Muscle layer of colon (tissue), 2 donors: ENCODE data around the gene ABCD1.
A peak's percentile ranks its signal among the peaks of the same experiment; 100 is the strongest.

Experiments
- H3K27ac ChIP-seq: one replicate; pipeline ENCODE4 v1.7.0; 2013; ENCODE audit warnings: low read depth, mild to moderate bottlenecking, low read length, moderate library complexity
- H3K27me3 ChIP-seq, 2 donors: one replicate each; pipeline ENCODE4 v1.7.0; 2013; ENCODE audit warnings: low read length in 2 of 2, mild to moderate bottlenecking in 2 of 2; ENCODE audit not compliant: insufficient read depth in 2 of 2, control insufficient read depth in 1 of 2
- H3K36me3 ChIP-seq: one replicate; pipeline ENCODE4 v1.7.0; 2013; ENCODE audit warnings: mild to moderate bottlenecking, low read length; ENCODE audit not compliant: insufficient read depth
- H3K4me1 ChIP-seq: one replicate; pipeline ENCODE4 v1.7.0; 2013; ENCODE audit warnings: mild to moderate bottlenecking, low read length; ENCODE audit not compliant: insufficient read depth
- H3K4me3 ChIP-seq, 2 donors: one replicate each; pipeline ENCODE4 v1.7.0; 2013; ENCODE audit warnings: low read length in 2 of 2, low read depth in 1 of 2, mild to moderate bottlenecking in 1 of 2, moderate library complexity in 1 of 2
- H3K9ac ChIP-seq: one replicate; pipeline ENCODE4 v1.7.0; 2013; ENCODE audit warnings: low read length
- H3K9me3 ChIP-seq: one replicate; pipeline ENCODE4 v1.7.0; 2013; ENCODE audit warnings: mild to moderate bottlenecking, low read length
- donor health status: abdominal sarcoma.
- donor health status: Adenocarcinoma of cecum.

The ABCD1 gene

GRCh38 chrX:153755136-153755535 is 30.5 kb downstream of the ABCD1 start:
- Histone ChIP-seq H3K9ac (no peak overlapping the region), H3K4me3 (no peak overlapping the region), H3K27me3 (no peaks in the 10 kb centered on the region)

GRCh38 chrX:153761863-153762262 is 37.2 kb downstream of the ABCD1 start:
- no peak overlapping the region for H3K27ac ChIP-seq
- H3K9ac ChIP-seq: no peak overlapping the region
- peaks cover 0 to 4% of the 10 kb centered on the region in 2 donors for H3K27me3 ChIP-seq
- H3K4me1 ChIP-seq: no peaks in the 10 kb centered on the region
- H3K4me3 ChIP-seq: no peak overlapping the region
- H3K9me3 ChIP-seq: no peaks in the 10 kb centered on the region
- H3K36me3 ChIP-seq: no peaks in the 10 kb centered on the region

More at GRCh38 chrX:153755136-153755535, 30.5 kb downstream of the ABCD1 start:
- Histone ChIP-seq H3K9me3 (no peaks in the 10 kb centered on the region), H3K4me1 (no peaks in the 10 kb centered on the region), H3K36me3 (no peaks in the 10 kb centered on the region), H3K27ac (no peak overlapping the region)

GRCh38 chrX:153762626-153763173 is 38.0 kb downstream of the ABCD1 start:
- Histone ChIP-seq H3K9ac (no peak overlapping the region), H3K27ac (no peak overlapping the region), H3K27me3 (peaks cover 0 to 4% of the 10 kb centered on the region in 2 donors), H3K9me3 (no peaks in the 10 kb centered on the region), H3K4me1 (no peaks in the 10 kb centered on the region), H3K36me3 (no peaks in the 10 kb centered on the region), H3K4me3 (no peak overlapping the region)

GRCh38 chrX:153763298-153763932 is 38.8 kb downstream of the ABCD1 start:
- Histone ChIP-seq H3K4me3 (no peak overlapping the region), H3K4me1 (no peaks in the 10 kb centered on the region), H3K27ac (no peak overlapping the region), H3K9ac (no peak overlapping the region), H3K36me3 (peaks cover 5% of the 10 kb centered on the region), H3K9me3 (no peaks in the 10 kb centered on the region), H3K27me3 (peaks cover 0 to 4% of the 10 kb centered on the region in 2 donors)

GRCh38 chrX:153763989-153764755 is 39.5 kb downstream of the ABCD1 start, which contains the start of gene PLXNB3:
Gene PLXNB3 (plus strand): TSS chrX:153764249. CDS start chrX:153765536, 1,287 bp downstream.
- Histone ChIP-seq H3K4me1 (no peaks in the 10 kb centered on the region), H3K27me3 (peaks cover 0 to 8% of the 10 kb centered on the region in 2 donors), H3K9ac (peak within 1 kb of the TSS; percentile 49), H3K27ac (peak within 1 kb of the TSS; percentile 63), H3K4me3 (peak within 1 kb of the TSS; percentile 41 to 56), H3K36me3 (peaks cover 5% of the 10 kb centered on the region), H3K9me3 (no peaks in the 10 kb centered on the region)

GRCh38 chrX:153764786-153765137 is 40.1 kb downstream of the ABCD1 start:
- no peaks in the 10 kb centered on the region for H3K4me1 ChIP-seq
- H3K9me3 ChIP-seq: no peaks in the 10 kb centered on the region
- peak overlapping the region; percentile 41 to 56 for H3K4me3 ChIP-seq
- H3K36me3 ChIP-seq: peaks cover 7% of the 10 kb centered on the region
- H3K27me3 ChIP-seq: peaks cover 0 to 11% of the 10 kb centered on the region in 2 donors
- H3K27ac ChIP-seq: peak overlapping the region; percentile 16
- peak overlapping the region; percentile 49 for H3K9ac ChIP-seq

GRCh38 chrX:153765138-153766079 is 40.8 kb downstream of the ABCD1 start:
- H3K4me1 ChIP-seq: no peaks in the 10 kb centered on the region
- peak overlapping the region; percentile 49 for H3K9ac ChIP-seq
- peaks cover 12% of the 10 kb centered on the region for H3K36me3 ChIP-seq
- peaks cover 0 to 11% of the 10 kb centered on the region in 2 donors for H3K27me3 ChIP-seq
- no peaks in the 10 kb centered on the region for H3K9me3 ChIP-seq
- peak overlapping the region; percentile 31 to 56 for H3K4me3 ChIP-seq
- peak overlapping the region; percentile 35 for H3K27ac ChIP-seq

GRCh38 chrX:153766098-153766817 is 41.6 kb downstream of the ABCD1 start:
- Histone ChIP-seq H3K27me3 (peaks cover 0 to 11% of the 10 kb centered on the region in 2 donors), H3K9me3 (no peaks in the 10 kb centered on the region), H3K9ac (peak overlapping the region; percentile 49)

GRCh38 chrX:153766871-153767673 is 42.4 kb downstream of the ABCD1 start:
- Histone ChIP-seq H3K27ac (peak overlapping the region; percentile 35), H3K27me3 (peaks cover 0 to 17% of the 10 kb centered on the region in 2 donors), H3K9me3 (no peaks in the 10 kb centered on the region), H3K36me3 (peaks cover 16% of the 10 kb centered on the region), H3K4me3 (peak overlapping the region in 1 of 2 donors; percentile 56), H3K9ac (no peak overlapping the region), H3K4me1 (no peaks in the 10 kb centered on the region)

More at GRCh38 chrX:153766098-153766817, 41.6 kb downstream of the ABCD1 start:
- Histone ChIP-seq H3K27ac (peak overlapping the region; percentile 35), H3K36me3 (peaks cover 16% of the 10 kb centered on the region), H3K4me1 (no peaks in the 10 kb centered on the region), H3K4me3 (peak overlapping the region; percentile 31 to 56)

- Histone ChIP-seq H3K36me3 (peaks cover 16% of the 10 kb centered on the region), H3K9ac (no peak overlapping the region), H3K4me3 (no peak overlapping the region), H3K4me1 (no peaks in the 10 kb centered on the region), H3K9me3 (no peaks in the 10 kb centered on the region), H3K27me3 (peaks cover 0 to 19% of the 10 kb centered on the region in 2 donors), H3K27ac (no peak overlapping the region)
Observed at GRCh38 chrX:153767674-153768055, 43.0 kb downstream of the ABCD1 start.
